Left lung (tissue), 10 donors: ENCODE results near the gene GSG1L. TPM values are rescaled to one million over a fixed set of nuclear protein-coding genes. Genes with fewer than 3 reads are reported as not detected.

ENCODE experiments used
- ATAC-seq: fragments of 200-7000 bp; cut with Tn5 transposase; one replicate; pipeline ENCODE4 v1.9.1; 2020; ENCODE audit warnings: moderate library complexity
- DNase-seq, 4 donors: peaks; one replicate each; pipeline ENCODE4 v3.0.0-alpha.2; 2013 to 2020
- H3K27ac ChIP-seq, 2 donors: fragments of 200-600 bp; sonication (generic) in 1 of 2; one replicate each; pipeline versions ENCODE4 v1.5.0 to v1.8.0; 2020 to 2021
- H3K27me3 ChIP-seq, 2 donors: fragments of 200-600 bp; sonication (generic) in 1 of 2; one replicate each; pipeline versions ENCODE4 v1.5.0 to v1.8.0; 2020 to 2021
- H3K36me3 ChIP-seq, 2 donors: fragments of 200-600 bp; sonication (generic) in 1 of 2; one replicate each; pipeline versions ENCODE4 v1.5.0 to v1.8.0; 2020 to 2021
- H3K4me1 ChIP-seq, 2 donors: fragments of 200-600 bp; one replicate each; pipeline ENCODE4 v1.8.0; 2021
- H3K4me3 ChIP-seq, 2 donors: fragments of 200-600 bp; sonication (generic) in 1 of 2; one replicate each; pipeline versions ENCODE4 v1.5.0 to v1.8.0; 2020 to 2021; ENCODE audit warnings: mild to moderate bottlenecking in 1 of 2
- H3K9me3 ChIP-seq, 2 donors: fragments of 200-600 bp; sonication (generic) in 1 of 2; one replicate each; pipeline versions ENCODE4 v1.5.0 to v1.8.0; 2020 to 2021
- CTCF ChIP-seq, 2 donors: fragments of 200-600 bp; sonication (generic) in 1 of 2; IDR thresholded peaks; one replicate each; pipeline versions ENCODE4 v1.5.0 to v1.8.0; 2021; ENCODE audit warnings: antibody characterized with exemption in 2 of 2
- intact Hi-C, 2 donors: fragments of 100-400 bp; cut with DNase I; formaldehyde crosslinking; loops; one replicate each; pipeline versions ENCODE4 v1.11.2 to v1.14.2; 2022
- polyA plus RNA-seq, 6 donors: library from polyadenylated mRNA; unstranded; fragments of 120-200 nt; gene quantifications; one replicate each; pipeline ENCODE4 v1.2.1, GENCODE V29; 2013; ENCODE audit not compliant: insufficient read length in 6 of 6
- total RNA-seq, 2 donors: library from RNA; stranded (reverse); fragmentation: NEBNext Ultra II Directional; extraction: Animal tissue kit (Norgen Biotek cat#: 25700); gene quantifications; one replicate each; pipeline ENCODE4 v1.2.1, GENCODE V29; 2021
- donor health status: DM: no; HTN: yes; CAD: no.
- donor health status: DM: no; HTN: no; CAD: no.

Gene GSG1L
- total and polyA plus RNA-seq, 8 donors = 0.20 to 1.2 (median 0.65) TPM; not detected in 1

- H3K27ac ChIP-seq = no peak overlapping the region
- no peaks in the 10 kb centered on the region for H3K27me3 ChIP-seq
- ATAC-seq (no peak), DNase-seq (no peak)
- intact Hi-C loops = no loop called here
- H3K36me3 ChIP-seq = no peaks in the 10 kb centered on the region
- no peak overlapping the region for H3K4me3 ChIP-seq
- H3K9me3 ChIP-seq = peaks cover 0 to 21% of the 10 kb centered on the region in 2 donors
- no peak for TF ChIP-seq CTCF (IDR thresholded peaks at IDR 0.05)
- H3K4me1 ChIP-seq = no peaks in the 10 kb centered on the region
Measured at GRCh38 chr16:27859020-27859419, 204.5 kb downstream of the GSG1L start.

GRCh38 chr16:27853651-27854050 lies 209.9 kb downstream of the GSG1L start:
- no peak for TF ChIP-seq CTCF (IDR thresholded peaks at IDR 0.05)
- Histone ChIP-seq H3K4me3 (no peak overlapping the region), H3K27me3 (peaks cover 0 to 49% of the 10 kb centered on the region in 2 donors)

GRCh38 chr16:27853101-27853500 lies 210.4 kb downstream of the GSG1L start:
- Histone ChIP-seq H3K27me3 (peaks cover 0 to 49% of the 10 kb centered on the region in 2 donors), H3K27ac (no peak overlapping the region), H3K4me1 (no peaks in the 10 kb centered on the region), H3K9me3 (no peaks in the 10 kb centered on the region), H3K4me3 (no peak overlapping the region), H3K36me3 (no peaks in the 10 kb centered on the region)
- intact Hi-C loops = no loop called here
- TF ChIP-seq CTCF (IDR thresholded peaks at IDR 0.05) = no peak
- no peak for DNase-seq
- ATAC-seq = no peak

More at GRCh38 chr16:27853651-27854050, 209.9 kb downstream of the GSG1L start:
- no peak overlapping the region for H3K27ac ChIP-seq
- ATAC-seq = no peak
- H3K36me3 ChIP-seq = no peaks in the 10 kb centered on the region
- H3K9me3 ChIP-seq = no peaks in the 10 kb centered on the region
- intact Hi-C loops = no loop called here
- DNase-seq = no peak
- H3K4me1 ChIP-seq = no peaks in the 10 kb centered on the region

GRCh38 chr16:27852681-27853080 lies 210.8 kb downstream of the GSG1L start:
- no peak for ATAC-seq
- Histone ChIP-seq H3K4me3 (no peak overlapping the region), H3K4me1 (no peaks in the 10 kb centered on the region), H3K36me3 (no peaks in the 10 kb centered on the region), H3K27me3 (peaks cover 0 to 49% of the 10 kb centered on the region in 2 donors), H3K9me3 (no peaks in the 10 kb centered on the region), H3K27ac (no peak overlapping the region)
- intact Hi-C loops = no loop called here
- no peak for TF ChIP-seq CTCF (IDR thresholded peaks at IDR 0.05)
- DNase-seq = no peak

- no peak for TF ChIP-seq CTCF (IDR thresholded peaks at IDR 0.05)
- DNase-seq (no peak), ATAC-seq (no peak)
- H3K4me1 ChIP-seq = no peaks in the 10 kb centered on the region
- no peak overlapping the region for H3K4me3 ChIP-seq
- no peaks in the 10 kb centered on the region for H3K9me3 ChIP-seq
- intact Hi-C loops = no loop called here
- H3K36me3 ChIP-seq = no peaks in the 10 kb centered on the region
- H3K27me3 ChIP-seq = peaks cover 0 to 49% of the 10 kb centered on the region in 2 donors
- no peak overlapping the region for H3K27ac ChIP-seq
Measured at GRCh38 chr16:27852116-27852515, 211.4 kb downstream of the GSG1L start.
